D721Med (cell line): Measurements from ENCODE around the gene KRTAP10-7.
"Not testable (repeated sequence)": the region's sequence is repeated elsewhere in the genome, so short reads cannot be mapped to it uniquely, and the experiment has no call there.

ENCODE experiments used
- DNase-seq: peaks from one replicate; pipeline ENCODE4 v3.0.0; 2011; ENCODE audit warnings: low spot score; ENCODE audit not compliant: insufficient read length
- FAIRE-seq: peaks from 2 replicates; lab custom pipeline; 2011; peaks lifted over from hg19 to GRCh38; lab: Jason Lieb, UNC
- CTCF ChIP-seq: IDR thresholded peaks from 2 replicates; pipeline ENCODE4 v1.5.1; 2012; ENCODE audit warnings: mild to moderate bottlenecking, control low read depth; ENCODE audit not compliant: insufficient read depth; ENCODE audit errors: missing control alignments

The KRTAP10-7 gene, protein sequence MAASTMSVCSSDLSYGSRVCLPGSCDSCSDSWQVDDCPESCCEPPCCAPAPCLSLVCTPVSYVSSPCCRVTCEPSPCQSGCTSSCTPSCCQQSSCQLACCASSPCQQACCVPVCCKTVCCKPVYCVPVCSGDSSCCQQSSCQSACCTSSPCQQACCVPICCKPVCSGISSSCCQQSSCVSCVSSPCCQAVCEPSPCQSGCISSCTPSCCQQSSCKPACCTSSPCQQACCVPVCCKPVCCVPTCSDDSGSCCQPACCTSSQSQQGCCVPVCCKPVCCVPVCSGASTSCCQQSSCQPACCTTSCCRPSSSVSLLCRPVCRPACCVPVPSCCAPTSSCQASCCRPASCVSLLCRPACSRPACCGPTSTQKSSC

DNA sequence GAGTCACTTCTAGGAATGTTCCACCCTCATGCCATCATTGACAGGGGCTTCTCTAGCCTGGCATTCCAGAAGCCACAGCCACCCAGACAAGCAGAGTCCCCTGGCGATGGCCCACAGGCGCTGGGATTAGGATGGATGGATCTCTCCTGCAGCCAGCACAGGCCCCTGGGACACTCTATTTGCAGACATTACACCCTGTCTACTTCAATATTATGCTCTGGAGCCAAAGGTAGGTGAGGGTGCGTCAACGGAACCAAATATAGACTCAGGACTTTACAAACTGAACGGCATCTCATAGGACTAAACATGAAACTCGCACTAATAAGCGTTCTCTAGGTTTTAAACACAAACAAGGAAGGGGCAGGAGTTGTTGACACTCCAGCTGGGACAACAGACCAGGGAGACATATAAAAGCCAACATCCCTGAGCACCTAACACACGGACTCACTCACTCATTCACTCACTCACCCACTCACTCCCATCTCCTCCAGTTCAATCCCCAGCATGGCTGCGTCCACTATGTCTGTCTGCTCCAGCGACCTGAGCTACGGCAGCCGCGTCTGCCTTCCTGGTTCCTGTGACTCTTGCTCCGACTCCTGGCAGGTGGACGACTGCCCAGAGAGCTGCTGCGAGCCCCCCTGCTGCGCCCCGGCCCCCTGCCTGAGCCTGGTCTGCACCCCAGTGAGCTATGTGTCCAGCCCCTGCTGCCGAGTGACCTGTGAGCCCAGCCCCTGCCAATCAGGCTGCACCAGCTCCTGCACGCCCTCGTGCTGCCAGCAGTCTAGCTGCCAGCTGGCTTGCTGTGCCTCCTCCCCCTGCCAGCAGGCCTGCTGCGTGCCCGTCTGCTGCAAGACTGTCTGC lies at the start of gene KRTAP10-7:
Gene KRTAP10-7 (plus strand): TSS at position 480 of the 861 bp plus-strand sequence. CDS start 25 bp downstream, at position 505.
- FAIRE-seq = not testable (repeated sequence)

DNA sequence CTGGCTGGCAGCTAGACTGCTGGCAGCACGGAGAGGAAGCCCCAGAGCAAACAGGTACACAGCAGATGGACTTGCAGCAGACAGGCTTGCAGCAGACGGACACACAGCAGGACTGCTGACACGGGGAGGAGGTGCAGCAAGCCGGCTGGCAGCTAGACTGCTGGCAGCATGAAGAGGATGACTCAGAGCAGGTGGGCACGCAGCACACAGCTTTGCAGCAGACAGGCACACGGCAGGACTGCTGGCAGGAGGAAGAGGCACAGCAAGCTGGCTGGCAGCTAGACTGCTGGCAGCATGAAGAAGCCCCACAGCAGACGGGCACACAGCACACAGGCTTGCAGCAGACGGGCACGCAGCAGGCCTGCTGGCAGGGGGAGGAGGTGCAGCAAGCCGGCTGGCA lies 49.6 kb upstream of the KRTAP10-7 start:
- DNase-seq = no peak
- FAIRE-seq = no peak
- no peak for TF ChIP-seq CTCF

More for the DNA sequence above, at the start of gene KRTAP10-7:
- DNase-seq = not testable (repeated sequence)

DNA sequence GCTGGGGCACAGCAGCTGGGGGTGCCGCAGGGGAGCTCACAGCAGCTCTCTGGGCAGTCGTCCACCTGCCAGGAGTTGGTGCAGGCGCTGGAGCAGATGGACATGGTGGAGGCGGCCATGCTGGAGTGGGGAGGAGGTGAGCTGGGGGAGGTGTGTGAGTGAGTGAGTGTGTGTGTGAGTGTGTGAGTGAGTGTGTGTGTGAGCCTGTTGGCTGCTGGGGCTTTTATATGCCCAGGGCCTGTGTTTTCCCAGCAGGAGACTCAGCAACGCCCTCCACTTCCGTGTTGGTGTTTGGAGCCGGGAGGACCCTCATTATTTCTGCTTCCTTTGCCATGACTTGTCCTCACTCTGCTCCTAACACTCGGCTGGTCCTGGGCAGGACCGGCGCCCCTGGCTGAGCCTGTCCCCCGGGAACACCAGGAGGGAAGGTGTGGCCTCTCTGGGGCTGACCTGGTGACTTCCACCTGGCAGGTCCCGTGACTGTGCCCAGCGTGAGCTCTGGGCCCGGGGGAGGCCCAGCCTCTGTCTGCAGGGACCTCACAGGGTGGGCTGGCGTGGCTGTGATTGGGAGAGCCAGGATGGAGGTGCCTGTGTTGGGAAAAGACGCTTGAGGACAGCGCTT lies 48.9 kb upstream of the KRTAP10-7 start, which contains the start of gene KRTAP10-2:
Gene KRTAP10-2 (minus strand): TSS at position 166 of the 622 bp plus-strand sequence. CDS start 47 bp downstream, at position 119.
- no peak for TF ChIP-seq CTCF
- no peak for FAIRE-seq
- DNase-seq = no peak

DNA sequence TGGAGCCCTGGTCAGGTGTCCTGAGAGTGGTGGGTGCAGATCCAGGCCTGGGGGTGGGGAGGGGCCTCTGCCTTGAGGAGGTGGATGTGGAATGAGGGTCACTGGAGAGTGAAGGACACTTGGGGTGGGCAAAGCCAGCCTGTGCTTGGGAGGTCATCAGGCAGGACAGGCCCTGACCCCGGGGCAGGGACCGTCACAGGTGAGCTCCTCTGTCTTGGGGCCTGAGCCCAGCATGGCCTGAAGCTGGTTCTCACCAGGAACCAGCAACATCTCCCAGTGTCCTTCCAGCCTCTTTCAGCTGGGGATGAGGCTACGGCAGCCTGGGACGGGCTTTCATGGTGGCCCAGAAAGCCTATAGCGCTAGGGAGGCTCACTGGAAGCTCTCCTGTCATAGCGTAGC lies 48.3 kb upstream of the KRTAP10-7 start:
- FAIRE-seq = no peak
- no peak for DNase-seq

GRCh38 chr21:44552681-44553080 lies 47.7 kb upstream of the KRTAP10-7 start:
- TF ChIP-seq CTCF = no peak
- FAIRE-seq = no peak
- no peak for DNase-seq

More for the DNA sequence above, 48.3 kb upstream of the KRTAP10-7 start:
- no peak for TF ChIP-seq CTCF

DNA sequence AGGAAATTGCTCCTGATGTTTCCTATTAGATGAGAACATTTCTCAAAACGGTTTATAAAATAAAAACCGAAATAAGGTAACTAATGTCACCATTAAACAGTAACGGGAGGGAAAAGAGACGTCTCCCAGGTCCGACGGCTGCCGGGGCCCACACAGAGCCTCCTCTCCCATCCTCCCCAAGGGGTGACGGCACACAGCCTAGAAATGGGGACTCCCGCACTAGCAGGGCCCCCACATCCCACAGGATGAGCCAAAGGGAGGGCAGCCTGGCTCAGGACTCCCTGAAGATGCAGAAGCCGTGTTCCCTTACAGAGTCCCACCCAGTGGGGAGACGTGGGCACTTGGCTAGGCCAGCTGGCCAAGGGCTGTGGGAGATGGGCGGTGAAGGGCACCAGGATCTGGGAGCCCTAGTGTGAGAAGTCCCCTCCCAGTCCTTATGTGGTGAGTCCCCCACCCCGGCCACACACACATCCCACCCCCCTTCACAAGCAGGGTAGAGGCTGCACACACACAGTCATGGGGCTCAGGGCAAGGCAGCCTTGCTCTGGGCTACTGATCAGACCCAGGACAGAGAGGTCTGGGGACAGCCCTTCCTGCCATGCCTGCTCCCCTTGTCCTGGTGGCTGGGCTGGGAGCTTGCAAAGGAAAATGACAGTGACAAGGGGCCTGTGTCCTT lies 45.1 kb upstream of the KRTAP10-7 start:
- DNase-seq (no peak), FAIRE-seq (no peak)
- no peak for TF ChIP-seq CTCF

DNA sequence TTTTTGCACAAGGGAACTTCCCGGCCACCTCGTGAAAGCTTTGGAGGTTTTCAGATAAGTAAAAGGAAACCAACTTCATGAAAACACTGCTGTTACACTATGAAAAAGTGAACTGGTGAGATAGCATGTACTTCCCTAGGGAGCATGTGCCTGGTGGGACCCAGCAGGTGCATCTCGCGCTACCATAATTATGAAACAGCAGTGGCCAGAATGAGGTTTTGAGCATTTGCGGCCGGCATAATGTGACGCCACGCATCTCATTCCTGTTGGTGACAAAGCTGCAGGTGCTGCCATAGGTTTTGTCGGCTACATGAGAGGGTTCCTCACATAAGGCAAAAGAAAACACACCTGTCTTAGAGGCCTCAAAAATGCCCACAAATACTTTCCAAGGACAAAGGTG lies 43.5 kb upstream of the KRTAP10-7 start:
- TF ChIP-seq CTCF = no peak
- DNase-seq (no peak), FAIRE-seq (no peak)
